ENCODE results near the gene ZNF654.

GRCh38 chr3:88058306-88058580 is 812 bp upstream of the ZNF654 start:
- TF ChIP-seq CTCF (conservative IDR thresholded peaks at IDR 0.05; ENCODE audit: low read depth in 2 of 2) (no peak), POLR2AphosphoS5 (IDR thresholded peaks at IDR 0.05; ENCODE audit: low read depth) (no peak)
